NCI-H146 treated with DMSO at 0.1 percent for 48 hours (cell line): ENCODE measurements around the gene NEUROG1.
"Not testable (repeated sequence)": the region's sequence is repeated elsewhere in the genome, so short reads cannot be mapped to it uniquely, and the experiment has no call there.

Experiments used
- DNase-seq: peaks from one replicate; lab custom pipeline; 2025; ENCODE audit not compliant: unreplicated experiment; lab: John Stamatoyannopoulos, UW

NEUROG1 gene

GRCh38 chr5:135495531-135495930, 40.2 kb downstream of the NEUROG1 start:
- not testable (repeated sequence) for DNase-seq

- no peak for DNase-seq
Measured at GRCh38 chr5:135494196-135494595, 41.6 kb downstream of the NEUROG1 start.

- no peak for DNase-seq
Measured at GRCh38 chr5:135493406-135494180, 42.2 kb downstream of the NEUROG1 start.

- DNase-seq: no peak
Measured at GRCh38 chr5:135492319-135492626, 43.5 kb downstream of the NEUROG1 start.

GRCh38 chr5:135491552-135492318, 44.0 kb downstream of the NEUROG1 start:
- DNase-seq: peak; percentile 78

GRCh38 chr5:135491038-135491551, 44.7 kb downstream of the NEUROG1 start:
- DNase-seq: no peak

GRCh38 chr5:135490245-135491037, 45.3 kb downstream of the NEUROG1 start:
- no peak for DNase-seq

GRCh38 chr5:135489466-135490244, 46.1 kb downstream of the NEUROG1 start:
- DNase-seq: no peak

- peak; percentile 66 for DNase-seq
Measured at GRCh38 chr5:135488727-135489465, 46.9 kb downstream of the NEUROG1 start.

GRCh38 chr5:135487839-135488514, 47.8 kb downstream of the NEUROG1 start:
- no peak for DNase-seq

GRCh38 chr5:135487037-135487395, 48.7 kb downstream of the NEUROG1 start:
- DNase-seq: no peak

GRCh38 chr5:135486131-135487036, 49.4 kb downstream of the NEUROG1 start:
- DNase-seq: no peak

GRCh38 chr5:135484674-135485086, 51.1 kb downstream of the NEUROG1 start:
- no peak for DNase-seq
